Vagina (tissue), 2 donors: ENCODE data around the gene THBD.

Source experiments
- POLR2A ChIP-seq, 2 donors: fragments of 450-650 bp; IDR thresholded peaks; one replicate each; pipeline ENCODE4 v1.6.1; 2017; ENCODE audit warnings: antibody characterized with exemption in 2 of 2, mild to moderate bottlenecking in 2 of 2, moderate library complexity in 2 of 2
- POLR2AphosphoS5 ChIP-seq, 2 donors: sonication (generic); formaldehyde crosslinking; IDR thresholded peaks; one replicate each; pipeline ENCODE4 v1.9.0; 2017; ENCODE audit warnings: antibody characterized with exemption in 2 of 2, mild to moderate bottlenecking in 2 of 2, low read depth in 1 of 2; ENCODE audit not compliant: insufficient read depth in 1 of 2
- TF ChIP-seq, protein P1 (sequence below), 3 experiments: fragments of 450-650 bp in 2 of 3; fragments of 200-600 bp in 1 of 3; sonication (generic) in 1 of 3; IDR thresholded peaks; one replicate each; pipeline ENCODE4 v1.5.1; 2017 to 2019; ENCODE audit warnings: antibody characterized with exemption in 3 of 3, mild to moderate bottlenecking in 2 of 3, moderate library complexity in 2 of 3

DNA sequence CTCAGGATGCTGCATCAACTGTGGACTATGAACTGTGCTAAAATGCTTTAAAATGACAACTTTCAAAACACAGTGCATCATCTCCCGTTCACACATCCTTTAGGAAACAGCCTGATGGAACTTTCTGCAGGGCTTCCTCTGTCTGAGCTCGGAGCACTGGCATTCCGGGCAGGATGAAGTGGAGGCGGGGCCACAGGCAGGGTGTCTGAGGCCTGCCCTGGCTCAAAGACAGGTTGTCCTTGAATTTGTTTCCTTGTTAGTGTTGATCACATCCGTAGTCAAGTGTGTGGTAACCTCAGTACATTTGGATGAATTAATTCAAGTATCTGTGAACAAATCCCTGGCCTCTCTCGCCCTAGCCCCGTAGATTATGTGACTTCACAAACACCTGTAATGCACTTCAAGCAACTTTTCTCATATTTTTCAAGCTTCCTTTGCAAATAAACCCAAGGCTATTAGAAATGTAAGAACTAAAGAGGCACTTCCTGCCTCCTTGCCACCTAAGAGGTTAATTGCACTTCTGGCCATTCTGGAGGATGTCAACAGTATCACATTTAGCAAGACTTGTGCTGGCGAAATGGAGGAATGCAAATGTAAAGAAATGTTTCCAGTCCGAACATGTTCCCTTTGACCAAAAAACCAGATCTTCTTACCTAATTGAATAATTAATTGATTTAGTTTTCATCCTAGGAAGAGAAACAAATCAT lies 33.5 kb upstream of the THBD start:
- TF ChIP-seq, protein P1, sequence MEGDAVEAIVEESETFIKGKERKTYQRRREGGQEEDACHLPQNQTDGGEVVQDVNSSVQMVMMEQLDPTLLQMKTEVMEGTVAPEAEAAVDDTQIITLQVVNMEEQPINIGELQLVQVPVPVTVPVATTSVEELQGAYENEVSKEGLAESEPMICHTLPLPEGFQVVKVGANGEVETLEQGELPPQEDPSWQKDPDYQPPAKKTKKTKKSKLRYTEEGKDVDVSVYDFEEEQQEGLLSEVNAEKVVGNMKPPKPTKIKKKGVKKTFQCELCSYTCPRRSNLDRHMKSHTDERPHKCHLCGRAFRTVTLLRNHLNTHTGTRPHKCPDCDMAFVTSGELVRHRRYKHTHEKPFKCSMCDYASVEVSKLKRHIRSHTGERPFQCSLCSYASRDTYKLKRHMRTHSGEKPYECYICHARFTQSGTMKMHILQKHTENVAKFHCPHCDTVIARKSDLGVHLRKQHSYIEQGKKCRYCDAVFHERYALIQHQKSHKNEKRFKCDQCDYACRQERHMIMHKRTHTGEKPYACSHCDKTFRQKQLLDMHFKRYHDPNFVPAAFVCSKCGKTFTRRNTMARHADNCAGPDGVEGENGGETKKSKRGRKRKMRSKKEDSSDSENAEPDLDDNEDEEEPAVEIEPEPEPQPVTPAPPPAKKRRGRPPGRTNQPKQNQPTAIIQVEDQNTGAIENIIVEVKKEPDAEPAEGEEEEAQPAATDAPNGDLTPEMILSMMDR (IDR thresholded peaks at IDR 0.05), result no peak
- no peak for TF ChIP-seq POLR2A (IDR thresholded peaks at IDR 0.05)
- peak; percentile 48 to 78 for TF ChIP-seq POLR2AphosphoS5 (IDR thresholded peaks at IDR 0.05; ENCODE audit: insufficient read depth in 1 of 2, low read depth in 1 of 2)
